ENCODE data around the gene CDH12.

DNA sequence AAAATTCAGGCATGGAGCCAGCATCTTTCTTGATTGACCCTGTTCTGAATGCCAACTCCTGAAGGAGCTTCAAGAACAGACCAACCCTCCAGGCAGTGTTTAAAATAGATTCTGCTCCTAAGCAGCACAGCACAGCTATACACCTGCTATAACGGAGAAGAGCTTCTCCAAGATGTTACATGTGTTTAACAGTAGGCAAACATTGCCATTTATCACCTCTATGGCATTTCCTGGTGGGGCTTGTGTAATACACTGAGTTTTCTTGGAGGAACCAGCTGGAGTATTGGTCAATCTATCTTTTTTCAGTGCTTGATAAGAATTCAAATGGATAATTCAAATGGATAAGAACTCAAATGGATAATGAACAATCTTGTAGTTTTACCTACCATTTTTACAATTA is 615.1 kb downstream of the CDH12 start:
- TF ChIP-seq, protein P1, sequence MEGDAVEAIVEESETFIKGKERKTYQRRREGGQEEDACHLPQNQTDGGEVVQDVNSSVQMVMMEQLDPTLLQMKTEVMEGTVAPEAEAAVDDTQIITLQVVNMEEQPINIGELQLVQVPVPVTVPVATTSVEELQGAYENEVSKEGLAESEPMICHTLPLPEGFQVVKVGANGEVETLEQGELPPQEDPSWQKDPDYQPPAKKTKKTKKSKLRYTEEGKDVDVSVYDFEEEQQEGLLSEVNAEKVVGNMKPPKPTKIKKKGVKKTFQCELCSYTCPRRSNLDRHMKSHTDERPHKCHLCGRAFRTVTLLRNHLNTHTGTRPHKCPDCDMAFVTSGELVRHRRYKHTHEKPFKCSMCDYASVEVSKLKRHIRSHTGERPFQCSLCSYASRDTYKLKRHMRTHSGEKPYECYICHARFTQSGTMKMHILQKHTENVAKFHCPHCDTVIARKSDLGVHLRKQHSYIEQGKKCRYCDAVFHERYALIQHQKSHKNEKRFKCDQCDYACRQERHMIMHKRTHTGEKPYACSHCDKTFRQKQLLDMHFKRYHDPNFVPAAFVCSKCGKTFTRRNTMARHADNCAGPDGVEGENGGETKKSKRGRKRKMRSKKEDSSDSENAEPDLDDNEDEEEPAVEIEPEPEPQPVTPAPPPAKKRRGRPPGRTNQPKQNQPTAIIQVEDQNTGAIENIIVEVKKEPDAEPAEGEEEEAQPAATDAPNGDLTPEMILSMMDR (IDR thresholded peaks at IDR 0.05; ENCODE audit: insufficient read depth, low read depth, low read length) = no peak
- TF ChIP-seq EZH2 (IDR thresholded peaks at IDR 0.05; ENCODE audit: insufficient read depth, low read length) = no peak
